Left forelimb (tissue), 1 donor: ENCODE measurements around the gene TADA3.
A peak's percentile ranks its signal among the peaks of the same experiment; 100 is the strongest.

ENCODE experiments used
- DNase-seq: peaks from one replicate; pipeline ENCODE4 v3.0.0-alpha.2; 2018; ENCODE audit warnings: low spot score

The TADA3 gene

GRCh38 chr3:9792405-9793160 is at the start of gene TADA3, which contains the start of gene ARPC4:
Gene TADA3, minus strand, starts transcription at chr3:9792473. Its CDS starts 1,007 bp downstream, at chr3:9791466.
Gene ARPC4, plus strand, starts transcription at chr3:9793082. Its CDS starts 40 bp downstream, at chr3:9793122.
- DNase-seq, result peak; percentile 97

GRCh38 chr3:9841015-9841414 is 48.7 kb upstream of the TADA3 start:
- DNase-seq, result no peak

GRCh38 chr3:9838856-9839255 is 46.6 kb upstream of the TADA3 start:
- DNase-seq, result no peak

GRCh38 chr3:9837701-9838582 is 45.7 kb upstream of the TADA3 start:
- DNase-seq, result no peak

GRCh38 chr3:9834520-9835380 is 42.5 kb upstream of the TADA3 start:
- DNase-seq, result no peak

- no peak for DNase-seq
Observed at GRCh38 chr3:9833078-9833477, 40.8 kb upstream of the TADA3 start.

- no peak for DNase-seq
Observed at GRCh38 chr3:9831253-9831652, 39.0 kb upstream of the TADA3 start.

- no peak for DNase-seq
Observed at GRCh38 chr3:9828801-9829755, 36.8 kb upstream of the TADA3 start.

GRCh38 chr3:9826815-9827573 is 34.7 kb upstream of the TADA3 start:
- DNase-seq, result no peak

- no peak for DNase-seq
Observed at GRCh38 chr3:9825451-9826040, 33.3 kb upstream of the TADA3 start.

GRCh38 chr3:9820946-9821345 is 28.7 kb upstream of the TADA3 start:
- no peak for DNase-seq

- no peak for DNase-seq
Observed at GRCh38 chr3:9820543-9820942, 28.3 kb upstream of the TADA3 start.

- no peak for DNase-seq
Observed at GRCh38 chr3:9818666-9819335, 26.5 kb upstream of the TADA3 start.

- no peak for DNase-seq
Observed at GRCh38 chr3:9817436-9817835, 25.2 kb upstream of the TADA3 start.

GRCh38 chr3:9815986-9816385 is 23.7 kb upstream of the TADA3 start:
- DNase-seq, result no peak

- no peak for DNase-seq
Observed at GRCh38 chr3:9812870-9813483, 20.7 kb upstream of the TADA3 start.

- no peak for DNase-seq
Observed at GRCh38 chr3:9810846-9811245, 18.6 kb upstream of the TADA3 start.

- DNase-seq, result no peak
Observed at GRCh38 chr3:9810433-9810770, 18.1 kb upstream of the TADA3 start.
